Epithelial cell of proximal tubule (primary cell): ENCODE data around the gene ARHGAP42. TPM values are rescaled to one million over a fixed set of nuclear protein-coding genes. Genes with fewer than 3 reads are reported as not detected.

Source experiments
- DNase-seq: peaks from one replicate; pipeline ENCODE4 v3.0.0-alpha.2; 2011; ENCODE audit warnings: low read depth
- H3K4me3 ChIP-seq: 2 replicates; pipeline ENCODE4 v1.5.1; 2011; ENCODE audit warnings: low read depth, mild to moderate bottlenecking, low read length
- CTCF ChIP-seq: conservative IDR thresholded peaks from 2 replicates; pipeline ENCODE4 v1.5.1; 2012; ENCODE audit warnings: low read depth, mild to moderate bottlenecking, low read length
- total RNA-seq: library from RNA; depleted of rRNA; stranded (reverse); fragments of >200 nt; gene quantifications from 2 replicates; pipeline ENCODE4 v1.2.3, GENCODE V29; 2015

ARHGAP42 gene
- total RNA-seq, 1 donor from 2014 or later = 8.0 TPM

GRCh38 chr11:100827934-100828661 lies 141.0 kb downstream of the ARHGAP42 start:
- DNase-seq = no peak
- TF ChIP-seq CTCF = peak; percentile 64
- H3K4me3 ChIP-seq = no peak overlapping the region

GRCh38 chr11:100830274-100830673 lies 143.2 kb downstream of the ARHGAP42 start:
- TF ChIP-seq CTCF = no peak
- peak overlapping the region; percentile 19 for H3K4me3 ChIP-seq
- DNase-seq = peak; percentile 93

- peak overlapping the region; percentile 19 for H3K4me3 ChIP-seq
- no peak for TF ChIP-seq CTCF
- no peak for DNase-seq
These were observed 144.1 kb downstream of the ARHGAP42 start for GRCh38 chr11:100830978-100831732.

GRCh38 chr11:100831929-100832494 lies 144.9 kb downstream of the ARHGAP42 start:
- no peak for TF ChIP-seq CTCF
- no peak for DNase-seq
- H3K4me3 ChIP-seq = no peak overlapping the region

GRCh38 chr11:100832829-100833228 lies 145.7 kb downstream of the ARHGAP42 start:
- no peak overlapping the region for H3K4me3 ChIP-seq
- DNase-seq = no peak

GRCh38 chr11:100833276-100833675 lies 146.2 kb downstream of the ARHGAP42 start:
- no peak for TF ChIP-seq CTCF

More at GRCh38 chr11:100832829-100833228, 145.7 kb downstream of the ARHGAP42 start:
- TF ChIP-seq CTCF = no peak

More at GRCh38 chr11:100833276-100833675, 146.2 kb downstream of the ARHGAP42 start:
- no peak for DNase-seq
- no peak overlapping the region for H3K4me3 ChIP-seq
